Effector memory CD8-positive, alpha-beta T cell (primary cell): ENCODE data around the gene MBOAT2.

Experiments used
- ATAC-seq: fragments of 150-1000 bp; cut with Tn5 transposase; replicated peaks from 2 replicates; pipeline ENCODE4 v1.10.0; 2021; ENCODE audit warnings: mild to moderate bottlenecking, moderate library complexity
- DNase-seq, 3 experiments: peaks; one replicate each; pipeline ENCODE4 v3.0.0; 2021
- H3K27ac Mint-ChIP-seq, 2 donors: one replicate each; pipeline ENCODE4 v1.8.0; 2022; ENCODE audit warnings: mild to moderate bottlenecking in 2 of 2, mixed read lengths in 2 of 2, moderate library complexity in 2 of 2
- H3K27me3 Mint-ChIP-seq, 2 donors: one replicate each; pipeline ENCODE4 v1.8.0; 2022; ENCODE audit warnings: mixed read lengths in 2 of 2
- H3K36me3 Mint-ChIP-seq: one replicate; pipeline ENCODE4 v1.8.0; 2022; ENCODE audit warnings: mild to moderate bottlenecking, moderate library complexity, mixed read lengths; ENCODE audit not compliant: insufficient read depth
- H3K4me1 Mint-ChIP-seq, 2 donors: one replicate each; pipeline ENCODE4 v1.8.0; 2022; ENCODE audit warnings: low read depth in 2 of 2, mixed read lengths in 2 of 2
- H3K4me3 Mint-ChIP-seq, 2 donors: one replicate each; pipeline ENCODE4 v1.8.0; 2022; ENCODE audit warnings: mild to moderate bottlenecking in 2 of 2, mixed read lengths in 2 of 2, moderate library complexity in 2 of 2
- H3K9me3 Mint-ChIP-seq, 2 donors: one replicate each; pipeline ENCODE4 v1.8.0; 2022; ENCODE audit warnings: mixed read lengths in 2 of 2

The MBOAT2 gene

GRCh38 chr2:8817221-8817620 is 186.3 kb downstream of the MBOAT2 start:
- Mint-ChIP-seq H3K4me3 (no peak overlapping the region), H3K27me3 (no peaks in the 10 kb centered on the region), H3K27ac (no peak overlapping the region), H3K36me3 (peaks cover 34% of the 10 kb centered on the region), H3K4me1 (peaks cover 3 to 4% of the 10 kb centered on the region in 2 donors), H3K9me3 (no peaks in the 10 kb centered on the region)
- ATAC-seq (no peak), DNase-seq (no peak)

GRCh38 chr2:8806885-8807704 is 196.4 kb downstream of the MBOAT2 start:
- Mint-ChIP-seq H3K9me3 (no peaks in the 10 kb centered on the region), H3K4me1 (peaks cover 0 to 2% of the 10 kb centered on the region in 2 donors), H3K27me3 (no peaks in the 10 kb centered on the region), H3K4me3 (no peak overlapping the region), H3K27ac (peak overlapping the region in 1 of 2 donors; percentile 76), H3K36me3 (peaks cover 43% of the 10 kb centered on the region)
- DNase-seq (no peak), ATAC-seq (no peak)

DNA sequence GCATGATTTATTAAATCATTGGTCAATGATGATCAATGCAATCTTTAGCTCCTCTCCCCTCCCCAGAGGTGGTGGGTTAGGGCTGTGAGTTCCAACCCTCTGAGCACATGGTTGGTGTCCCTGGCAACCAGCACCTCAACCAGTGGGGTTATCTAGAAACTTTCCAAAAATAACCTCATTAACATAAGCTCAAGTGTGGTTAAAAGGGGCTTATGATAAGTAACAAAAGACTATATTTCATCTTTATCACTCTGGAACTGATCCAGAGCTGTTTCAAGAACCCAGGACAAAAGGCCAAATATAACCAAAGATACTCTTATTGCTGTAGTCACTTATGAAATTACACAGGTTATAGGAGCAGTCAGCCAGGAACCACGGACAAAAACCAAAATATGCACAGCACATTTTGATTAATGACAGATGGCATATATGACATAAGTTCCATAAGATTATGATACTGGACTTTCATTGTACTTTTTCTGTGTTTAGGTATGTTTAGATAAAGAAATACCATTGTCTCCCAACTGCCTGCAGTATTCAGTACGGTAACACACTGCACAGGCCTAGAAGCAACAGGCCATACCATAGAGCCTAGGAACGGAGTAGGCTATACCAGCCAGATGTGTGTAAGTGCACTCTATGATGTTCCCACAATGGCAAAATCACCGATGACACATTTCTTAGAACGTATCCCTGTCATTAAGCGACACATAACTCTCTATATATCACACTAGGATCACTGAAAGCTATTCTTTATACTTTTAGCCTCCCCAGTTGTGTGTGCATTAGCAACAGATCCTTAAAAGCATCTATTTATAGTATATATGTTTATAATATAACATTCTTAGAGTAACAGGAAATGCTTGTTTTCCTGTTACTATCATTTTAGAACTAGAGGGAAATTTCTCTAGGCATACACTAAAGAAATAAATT is 197.9 kb downstream of the MBOAT2 start:
- peak overlapping the region in 1 of 2 donors; percentile 65 for H3K27ac Mint-ChIP-seq

DNA sequence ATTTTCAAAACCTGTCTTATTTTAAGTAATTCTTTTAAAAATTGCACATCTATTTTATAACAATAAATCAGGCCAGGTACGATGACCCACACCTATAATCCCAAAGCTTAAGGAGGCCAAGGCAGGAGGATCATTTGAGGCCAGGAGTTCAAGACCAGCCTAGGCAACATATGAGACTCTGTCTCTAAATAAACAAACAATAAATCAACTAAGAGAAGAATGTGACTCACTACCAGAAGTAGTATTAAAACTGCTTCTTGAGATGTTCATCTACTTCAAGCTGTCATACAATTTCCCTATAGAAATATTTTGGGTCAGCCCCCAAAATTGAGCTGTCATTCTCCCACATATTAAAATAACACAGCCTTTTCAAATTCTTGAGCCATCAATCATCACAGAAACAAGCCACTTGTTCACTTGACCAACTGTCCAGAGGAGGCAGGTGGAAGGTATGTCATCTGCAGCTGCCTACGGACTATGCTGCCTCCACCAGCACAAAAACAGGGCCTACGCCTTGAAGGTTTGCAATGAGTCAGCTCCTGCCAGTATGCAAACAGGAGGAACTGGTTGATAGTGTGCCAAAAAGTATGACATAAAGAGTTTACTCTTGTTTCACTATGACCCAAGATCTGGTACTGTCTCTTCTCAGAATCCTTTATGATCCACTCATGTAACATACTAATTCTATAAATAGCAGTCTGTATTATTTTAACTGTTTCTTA is 199.7 kb downstream of the MBOAT2 start:
- H3K4me1 Mint-ChIP-seq, result peaks cover 0 to 13% of the 10 kb centered on the region in 2 donors
- H3K36me3 Mint-ChIP-seq, result peaks cover 41% of the 10 kb centered on the region
- DNase-seq (no peak), ATAC-seq (no peak)
- no peak overlapping the region for H3K4me3 Mint-ChIP-seq
- H3K27ac Mint-ChIP-seq, result peak overlapping the region in 1 of 2 donors; percentile 28
- H3K9me3 Mint-ChIP-seq, result no peaks in the 10 kb centered on the region
- no peaks in the 10 kb centered on the region for H3K27me3 Mint-ChIP-seq

More for the DNA sequence above, 197.9 kb downstream of the MBOAT2 start:
- H3K4me3 Mint-ChIP-seq, result no peak overlapping the region
- no peak for ATAC-seq
- H3K36me3 Mint-ChIP-seq, result peaks cover 40% of the 10 kb centered on the region
- H3K27me3 Mint-ChIP-seq, result no peaks in the 10 kb centered on the region
- H3K4me1 Mint-ChIP-seq, result peaks cover 2 to 5% of the 10 kb centered on the region in 2 donors
- H3K9me3 Mint-ChIP-seq, result no peaks in the 10 kb centered on the region
- no peak for DNase-seq

DNA sequence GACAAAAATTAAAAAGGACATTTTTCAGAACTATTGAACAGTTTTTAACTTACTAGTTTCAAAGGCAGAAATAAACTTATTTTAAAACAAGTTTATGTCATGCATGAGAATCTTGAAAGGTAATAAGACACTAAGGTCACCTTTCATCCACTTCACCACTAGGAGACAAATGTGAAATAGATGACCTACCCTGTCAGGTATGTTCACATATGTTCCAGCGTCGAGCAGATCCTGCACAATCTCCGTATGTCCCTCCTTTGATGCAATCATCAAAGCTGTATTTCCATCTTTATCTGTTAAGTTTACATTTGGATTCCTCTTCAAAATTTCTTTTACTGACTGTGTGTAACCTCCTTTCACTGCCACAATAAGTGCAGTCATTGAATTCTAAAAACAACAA is 200.7 kb downstream of the MBOAT2 start:
- Mint-ChIP-seq H3K4me1 (peaks cover 0 to 13% of the 10 kb centered on the region in 2 donors), H3K4me3 (no peak overlapping the region), H3K9me3 (no peaks in the 10 kb centered on the region), H3K27me3 (no peaks in the 10 kb centered on the region), H3K27ac (no peak overlapping the region), H3K36me3 (peaks cover 42% of the 10 kb centered on the region)
- ATAC-seq (no peak), DNase-seq (no peak)
